T-cell (primary cell): Measurements from ENCODE around the gene SLC22A23. TPM values are rescaled to one million over a fixed set of nuclear protein-coding genes. Genes with fewer than 3 reads are reported as not detected.

Experiments used
- ATAC-seq, 4 experiments: fragments of 200-7000 bp in 3 of 4; fragments of 150-1000 bp in 1 of 4; cut with Tn5 transposase; replicated peaks in 1 of 4; 1 replicate in 3 of 4; 2 replicates in 1 of 4; pipeline ENCODE4 v1.10.0; 2021; ENCODE audit warnings: moderate library complexity in 3 of 4, mild to moderate bottlenecking in 2 of 4, moderate number of reproducible peaks in 1 of 4
- CTCF ChIA-PET, 2 donors: fragments of 300-600 bp; sonication (Branson Sonifier 250); formaldehyde crosslinking; loops; one replicate each; lab custom pipeline; 2022; ENCODE audit warnings: antibody characterized with exemption in 2 of 2; lab: Charles Lee
- POLR2A ChIA-PET, 2 donors: fragments of 300-600 bp; sonication (Branson Sonifier 250); formaldehyde crosslinking; loops; one replicate each; lab custom pipeline; 2022; ENCODE audit warnings: antibody characterized with exemption in 2 of 2; lab: Charles Lee
- DNase-seq, 35 experiments: peaks; one replicate each; pipeline versions ENCODE4 v3.0.0 to v3.0.0-alpha.2; 2013 to 2023
- H3K27ac ChIP-seq: one replicate; pipeline ENCODE4 v1.5.1; 2013; ENCODE audit warnings: low read length
- H3K27me3 ChIP-seq, 2 experiments: replicated peaks in 1 of 2; 1 replicate in 1 of 2; 2 replicates in 1 of 2; pipeline versions ENCODE4 v1.6.1 to v1.7.0; 2013; ENCODE audit warnings: low read length in 1 of 2, mixed read lengths in 1 of 2; ENCODE audit not compliant: control insufficient read depth in 2 of 2, insufficient read depth in 2 of 2; ENCODE audit errors: extremely low read depth in 1 of 2
- H3K36me3 ChIP-seq, 2 donors: 1 replicate in 1 of 2; 2 replicates in 1 of 2; pipeline versions ENCODE4 v1.6.1 to v1.7.0; 2013; ENCODE audit warnings: low read length in 1 of 2; ENCODE audit not compliant: control insufficient read depth in 2 of 2, insufficient read depth in 1 of 2; ENCODE audit errors: extremely low read depth in 1 of 2
- H3K4me1 ChIP-seq, 2 experiments: 1 replicate in 1 of 2; 2 replicates in 1 of 2; pipeline versions ENCODE4 v1.6.1 to v1.7.0; 2013; ENCODE audit warnings: low read length in 2 of 2, mixed read lengths in 1 of 2; ENCODE audit not compliant: insufficient read depth in 2 of 2, control insufficient read depth in 1 of 2; ENCODE audit errors: extremely low read depth in 1 of 2
- H3K4me3 ChIP-seq, 2 donors: 1 replicate in 1 of 2; 2 replicates in 1 of 2; pipeline versions ENCODE4 v1.5.1 to v1.7.0; 2013; ENCODE audit warnings: mild to moderate bottlenecking in 2 of 2, low read length in 1 of 2, moderate library complexity in 1 of 2; ENCODE audit not compliant: control insufficient read depth in 1 of 2; ENCODE audit errors: extremely low read depth in 1 of 2
- H3K9me3 ChIP-seq: 2 replicates; pipeline ENCODE4 v1.7.0; 2013
- H3K27ac Mint-ChIP-seq, 2 donors: one replicate each; pipeline ENCODE4 v1.8.0; 2020 to 2021; ENCODE audit warnings: mild to moderate bottlenecking in 2 of 2, mixed read lengths in 2 of 2
- H3K27me3 Mint-ChIP-seq, 2 donors: one replicate each; pipeline ENCODE4 v1.8.0; 2021 to 2022; ENCODE audit warnings: mixed read lengths in 2 of 2
- H3K36me3 Mint-ChIP-seq: one replicate; pipeline ENCODE4 v1.8.0; 2021; ENCODE audit warnings: mixed read lengths
- H3K4me1 Mint-ChIP-seq, 3 donors: one replicate each; pipeline ENCODE4 v1.8.0; 2020 to 2022; ENCODE audit warnings: mixed read lengths in 3 of 3, mild to moderate bottlenecking in 1 of 3
- H3K4me3 Mint-ChIP-seq, 3 donors: one replicate each; pipeline ENCODE4 v1.8.0; 2020 to 2022; ENCODE audit warnings: mild to moderate bottlenecking in 3 of 3, mixed read lengths in 3 of 3, moderate library complexity in 3 of 3
- H3K9me3 Mint-ChIP-seq, 3 donors: one replicate each; pipeline ENCODE4 v1.8.0; 2020 to 2022; ENCODE audit warnings: mixed read lengths in 3 of 3
- WGBS: methylation state at CpG from one replicate; pipeline ENCODE4 v1.1.5; 2013; ENCODE audit warnings: missing lambda C conversion rate; ENCODE audit not compliant: insufficient coverage; 5-methylcytosine and 5-hydroxymethylcytosine counted together
- total RNA-seq, 35 experiments: library from RNA in 6 of 35; stranded (reverse) in 6 of 35; fragments of 120-200 nt in 1 of 35; gene quantifications; one replicate each; pipeline versions ENCODE4 v1.2.1 to v1.2.4 and lab custom pipeline; 2013 to 2026

Gene SLC22A23, protein sequence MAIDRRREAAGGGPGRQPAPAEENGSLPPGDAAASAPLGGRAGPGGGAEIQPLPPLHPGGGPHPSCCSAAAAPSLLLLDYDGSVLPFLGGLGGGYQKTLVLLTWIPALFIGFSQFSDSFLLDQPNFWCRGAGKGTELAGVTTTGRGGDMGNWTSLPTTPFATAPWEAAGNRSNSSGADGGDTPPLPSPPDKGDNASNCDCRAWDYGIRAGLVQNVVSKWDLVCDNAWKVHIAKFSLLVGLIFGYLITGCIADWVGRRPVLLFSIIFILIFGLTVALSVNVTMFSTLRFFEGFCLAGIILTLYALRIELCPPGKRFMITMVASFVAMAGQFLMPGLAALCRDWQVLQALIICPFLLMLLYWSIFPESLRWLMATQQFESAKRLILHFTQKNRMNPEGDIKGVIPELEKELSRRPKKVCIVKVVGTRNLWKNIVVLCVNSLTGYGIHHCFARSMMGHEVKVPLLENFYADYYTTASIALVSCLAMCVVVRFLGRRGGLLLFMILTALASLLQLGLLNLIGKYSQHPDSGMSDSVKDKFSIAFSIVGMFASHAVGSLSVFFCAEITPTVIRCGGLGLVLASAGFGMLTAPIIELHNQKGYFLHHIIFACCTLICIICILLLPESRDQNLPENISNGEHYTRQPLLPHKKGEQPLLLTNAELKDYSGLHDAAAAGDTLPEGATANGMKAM
- total RNA-seq, result 10 to 100 TPM in 3 of 5 donors, 1 to 10 TPM in 2; 6.2 to 14.8 (median 12.1) TPM
- total RNA-seq (2013), result 2.8 TPM
- total RNA-seq (lab: John Stamatoyannopoulos, UW), result 0.85 to 37.3 (median 9.7) reads per million in 29 experiments

DNA sequence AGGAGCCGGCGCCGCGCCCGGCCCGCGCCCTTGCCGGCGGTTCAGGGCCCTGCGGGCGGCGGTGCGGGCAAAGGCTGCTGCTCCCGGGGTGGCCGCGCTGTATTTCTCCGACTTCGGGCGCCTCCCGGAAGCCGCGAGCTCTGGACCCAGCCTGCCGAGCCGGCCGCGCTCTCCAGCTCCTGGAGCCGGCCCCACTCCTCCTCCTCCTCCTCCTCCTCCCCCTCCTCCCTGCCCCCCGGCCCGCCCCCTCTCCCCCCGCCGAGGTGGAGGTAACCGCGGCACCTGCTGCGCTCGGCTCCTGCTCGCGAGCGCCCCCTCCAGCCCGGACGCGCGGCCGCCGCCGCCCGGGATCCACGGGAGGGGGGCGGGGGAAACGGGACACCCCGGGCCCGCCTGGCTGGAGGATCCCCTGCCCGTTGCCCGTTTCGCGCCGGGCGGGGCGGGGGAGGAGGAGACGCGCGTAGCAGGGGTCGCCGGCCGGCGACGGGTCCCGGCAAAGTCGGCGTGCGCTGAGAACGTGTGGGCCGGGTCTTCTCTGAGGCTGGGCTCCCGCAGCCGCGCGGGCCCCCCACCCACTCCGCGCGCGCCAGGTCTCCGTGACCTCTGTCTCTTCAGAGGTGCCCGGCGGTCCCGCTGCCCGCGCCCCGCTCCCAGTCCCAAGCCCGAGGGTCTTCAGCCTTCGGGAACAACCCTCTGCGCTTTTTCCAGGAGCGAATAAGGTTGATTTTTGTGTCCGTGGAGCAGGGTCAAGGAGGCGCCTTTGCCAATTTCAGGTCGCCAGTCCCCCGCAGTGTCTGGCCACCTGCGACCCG, at the start of gene SLC22A23:
Gene SLC22A23 (minus strand): TSS at position 153 of the 812 bp plus-strand sequence. CDS start 491 bp downstream, outside the sequence.
- H3K27me3 ChIP-seq, result peaks cover 4 to 31% of the 10 kb centered on the region in 2 experiments

GRCh38 chr6:3506200-3506599, 49.4 kb upstream of the SLC22A23 start:
- no peak for DNase-seq
- ATAC-seq, result no peak
- H3K4me1 ChIP-seq, result no peaks in the 10 kb centered on the region
- no peaks in the 10 kb centered on the region for H3K9me3 Mint-ChIP-seq
- H3K27ac Mint-ChIP-seq, result no peak overlapping the region
- no peaks in the 10 kb centered on the region for H3K36me3 Mint-ChIP-seq
- H3K9me3 ChIP-seq, result no peaks in the 10 kb centered on the region
- no peak overlapping the region for H3K4me3 Mint-ChIP-seq
- no peak overlapping the region for H3K4me3 ChIP-seq
- H3K27me3 ChIP-seq, result peaks cover 0 to 6% of the 10 kb centered on the region in 2 experiments
- no peak overlapping the region for H3K27ac ChIP-seq
- 64% methylated on average over 4 of the region's 4 CpGs for WGBS
- no peaks in the 10 kb centered on the region for H3K36me3 ChIP-seq
- peaks cover 0 to 6% (median 0%) of the 10 kb centered on the region in 3 donors for H3K4me1 Mint-ChIP-seq
- H3K27me3 Mint-ChIP-seq, result peaks cover 10 to 18% of the 10 kb centered on the region in 2 donors
- ChIA-PET POLR2A (no interaction called here), CTCF (no interaction called here)

More for the DNA sequence above, at the start of gene SLC22A23:
- peak; percentile 52 to 78 (median 76) for ATAC-seq
- ChIA-PET CTCF (interaction anchor here (0.6 to 1.5 kb wide), 5 partner anchors 9 to 673 kb away, joined by 3 to 9 read pairs (median 4); no protein-coding TSS in a partner anchor), POLR2A (no interaction called here)
- H3K36me3 ChIP-seq, result no peaks in the 10 kb centered on the region
- no peak within 1 kb of the TSS for H3K27ac ChIP-seq
- peak within 1 kb of the TSS; percentile 5 to 56 for H3K27ac Mint-ChIP-seq
- H3K36me3 Mint-ChIP-seq, result no peaks in the 10 kb centered on the region
- peak within 1 kb of the TSS; percentile 79 to 93 (median 79) for H3K4me3 Mint-ChIP-seq
- H3K27me3 Mint-ChIP-seq, result peaks cover 7 to 20% of the 10 kb centered on the region in 2 donors
- H3K9me3 Mint-ChIP-seq, result no peaks in the 10 kb centered on the region
- H3K9me3 ChIP-seq, result no peaks in the 10 kb centered on the region
- H3K4me3 ChIP-seq, result peak within 1 kb of the TSS; percentile 56 to 90
- DNase-seq, result peak; percentile 45 to 87 (median 69)
- H3K4me1 ChIP-seq, result peaks cover 11 to 33% of the 10 kb centered on the region in 2 experiments
- under 1% methylated on average over 72 of the region's 97 CpGs for WGBS
- peaks cover 8 to 12% (median 9%) of the 10 kb centered on the region in 3 donors for H3K4me1 Mint-ChIP-seq

- POLR2A ChIA-PET, result no interaction called here
- Histone ChIP-seq H3K4me3 (no peak overlapping the region), H3K27ac (no peak overlapping the region), H3K36me3 (no peaks in the 10 kb centered on the region), H3K9me3 (no peaks in the 10 kb centered on the region), H3K4me1 (no peaks in the 10 kb centered on the region), H3K27me3 (peaks cover 0 to 3% of the 10 kb centered on the region in 2 experiments)
- DNase-seq (no peak), ATAC-seq (no peak)
- no peak overlapping the region for H3K27ac Mint-ChIP-seq
- no peaks in the 10 kb centered on the region for H3K9me3 Mint-ChIP-seq
- CTCF ChIA-PET, result no interaction called here
- 81% methylated on average over 9 of the region's 13 CpGs for WGBS
- H3K27me3 Mint-ChIP-seq, result peaks cover 5 to 12% of the 10 kb centered on the region in 2 donors
- H3K4me3 Mint-ChIP-seq, result no peak overlapping the region
- H3K4me1 Mint-ChIP-seq, result peaks cover 0 to 6% (median 0%) of the 10 kb centered on the region in 3 donors
- H3K36me3 Mint-ChIP-seq, result no peaks in the 10 kb centered on the region
Observed at GRCh38 chr6:3504938-3505805, 48.3 kb upstream of the SLC22A23 start.

- no peaks in the 10 kb centered on the region for H3K4me1 ChIP-seq
- ChIA-PET CTCF (no interaction called here), POLR2A (no interaction called here)
- Mint-ChIP-seq H3K4me1 (peaks cover 0 to 6% (median 0%) of the 10 kb centered on the region in 3 donors), H3K4me3 (no peak overlapping the region), H3K27ac (no peak overlapping the region), H3K9me3 (no peaks in the 10 kb centered on the region), H3K36me3 (no peaks in the 10 kb centered on the region), H3K27me3 (peaks cover 5 to 12% of the 10 kb centered on the region in 2 donors)
- no peak for DNase-seq
- H3K27ac ChIP-seq, result no peak overlapping the region
- ATAC-seq, result no peak
- no peaks in the 10 kb centered on the region for H3K36me3 ChIP-seq
- H3K27me3 ChIP-seq, result peaks cover 0 to 3% of the 10 kb centered on the region in 2 experiments
- H3K9me3 ChIP-seq, result no peaks in the 10 kb centered on the region
- no peak overlapping the region for H3K4me3 ChIP-seq
- 100% methylated on average over 1 of the region's 5 CpGs for WGBS
Observed at GRCh38 chr6:3504354-3504753, 47.5 kb upstream of the SLC22A23 start.

DNA sequence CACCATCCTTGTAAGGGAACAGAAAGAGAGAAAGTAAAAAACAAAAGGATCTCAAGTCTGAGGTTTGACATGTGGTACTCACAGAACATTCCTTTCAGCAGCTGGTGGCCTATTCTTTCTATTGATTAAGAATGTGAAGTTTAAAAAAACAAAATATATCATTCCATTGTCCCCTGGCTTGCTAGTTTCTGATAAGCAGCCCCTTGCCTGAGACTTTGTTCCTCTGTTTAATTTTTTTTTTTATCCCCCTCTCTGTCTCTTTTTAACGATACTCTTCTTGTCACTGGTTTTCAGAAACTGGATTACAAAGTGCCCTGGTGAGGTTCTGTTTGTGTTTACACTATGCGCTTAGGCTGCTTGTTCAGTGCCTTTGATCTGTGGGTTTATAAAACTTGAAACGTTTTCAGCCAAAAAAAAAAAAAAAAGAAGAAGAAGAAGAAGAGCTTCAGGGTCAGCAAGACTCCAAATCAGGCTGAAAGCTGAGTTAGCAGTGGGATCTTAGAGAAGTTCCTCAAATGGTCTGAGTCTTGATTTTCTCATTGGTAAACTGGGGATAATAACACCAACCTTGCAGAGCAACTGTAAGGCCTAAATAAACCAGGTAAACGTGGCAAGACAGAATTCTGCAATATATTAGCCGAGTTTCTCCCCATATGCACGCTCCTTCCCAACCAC, 45.1 kb upstream of the SLC22A23 start:
- WGBS, result 75% methylated on average over 1 of the region's 6 CpGs
- H3K4me1 Mint-ChIP-seq, result peaks cover 0 to 6% (median 0%) of the 10 kb centered on the region in 3 donors
- no peaks in the 10 kb centered on the region for H3K36me3 Mint-ChIP-seq
- H3K36me3 ChIP-seq, result no peaks in the 10 kb centered on the region
- H3K4me1 ChIP-seq, result no peaks in the 10 kb centered on the region
- POLR2A ChIA-PET, result interaction anchor here (0.6 to 0.7 kb wide), 4 partner anchors 19 to 310 kb away, joined by 3 to 9 read pairs (median 4); no protein-coding TSS in a partner anchor
- H3K27ac Mint-ChIP-seq, result no peak overlapping the region
- peaks cover 4 to 5% of the 10 kb centered on the region in 2 donors for H3K27me3 Mint-ChIP-seq
- CTCF ChIA-PET, result interaction anchor here in 1 of 2 donors (0.7 kb wide), 1 partner anchor 1238 kb away, joined by 6 read pairs; no protein-coding TSS in a partner anchor
- ATAC-seq (no peak), DNase-seq (no peak)
- peaks cover 0 to 10% of the 10 kb centered on the region in 2 experiments for H3K27me3 ChIP-seq
- no peak overlapping the region for H3K4me3 ChIP-seq
- no peaks in the 10 kb centered on the region for H3K9me3 ChIP-seq
- H3K4me3 Mint-ChIP-seq, result no peak overlapping the region
- no peaks in the 10 kb centered on the region for H3K9me3 Mint-ChIP-seq
- H3K27ac ChIP-seq, result no peak overlapping the region
